Measurements from ENCODE around the gene TNS2.

TNS2 gene

GRCh38 chr12:53113951-53114350 lies 64.1 kb downstream of the TNS2 start:
- no peak for DNase-seq

Data from kidney glomerular epithelial cell (primary cell).